Measurements from ENCODE around the gene LGALSL.

Gene LGALSL

DNA sequence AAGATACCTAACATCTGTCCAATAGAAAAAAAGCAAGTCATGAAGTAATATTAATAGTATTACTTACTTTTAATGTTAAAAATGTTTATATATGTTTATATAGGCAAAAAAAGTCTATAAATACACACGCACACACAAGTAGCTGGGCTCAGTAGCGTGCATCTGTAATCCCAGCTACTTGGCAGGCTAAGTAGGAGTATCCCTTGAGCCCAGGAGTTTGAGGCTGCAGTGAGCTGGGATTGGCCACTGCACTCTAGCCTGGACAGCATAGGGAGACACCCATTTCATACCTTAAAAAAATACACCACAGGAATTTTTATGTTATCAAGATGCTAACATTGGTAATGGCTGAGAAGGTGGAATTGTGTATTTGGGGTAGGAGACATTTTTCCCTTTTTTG is 52.7 kb downstream of the LGALSL start:
- no peak overlapping the region for H3K27ac ChIP-seq
- no peak for TF ChIP-seq Cebpa-rat (IDR thresholded peaks at IDR 0.05)
- H3K9ac ChIP-seq: no peak overlapping the region
- no peak overlapping the region for H3K4me3 ChIP-seq
- no peaks in the 10 kb centered on the region for H3K36me3 ChIP-seq
- no peaks in the 10 kb centered on the region for H4K20me1 ChIP-seq
- H3K4me2 ChIP-seq: no peak overlapping the region
- H3K9me3 ChIP-seq: no peaks in the 10 kb centered on the region
- no peaks in the 10 kb centered on the region for H3K4me1 ChIP-seq
- no peaks in the 10 kb centered on the region for H3K27me3 ChIP-seq

All from BLaER1 (cell line).